Activated T-cell treated with anti-CD3 and anti-CD28 coated beads for 48 hours (primary cell): Measurements from ENCODE around the gene CD69.
"Not testable (repeated sequence)": the region's sequence is repeated elsewhere in the genome, so short reads cannot be mapped to it uniquely, and the experiment has no call there.

Experiments used
- DNase-seq: peaks from one replicate; pipeline ENCODE4 v3.0.0-alpha.2; 2020; ENCODE audit warnings: low read depth

The CD69 gene

DNA sequence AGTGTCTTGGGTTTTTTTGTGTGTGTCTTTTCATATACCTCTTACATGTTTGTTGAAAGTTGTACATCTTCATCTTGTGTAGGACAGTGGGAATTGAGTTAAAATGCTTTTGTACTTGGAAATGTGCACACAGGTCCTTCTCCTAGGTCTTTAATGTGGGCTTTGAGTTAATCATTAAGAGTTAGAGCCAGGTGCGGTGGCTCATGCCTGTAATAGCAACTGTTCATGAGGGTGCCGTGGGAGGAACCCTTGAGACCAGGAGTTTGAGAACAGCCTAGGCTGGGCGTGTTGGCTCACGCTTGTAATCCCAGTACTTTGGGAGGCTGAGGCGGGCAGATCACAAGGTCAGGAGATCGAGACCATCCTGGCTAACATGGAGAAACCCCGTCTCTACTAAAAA, 41.7 kb downstream of the CD69 start:
- DNase-seq, result no peak

DNA sequence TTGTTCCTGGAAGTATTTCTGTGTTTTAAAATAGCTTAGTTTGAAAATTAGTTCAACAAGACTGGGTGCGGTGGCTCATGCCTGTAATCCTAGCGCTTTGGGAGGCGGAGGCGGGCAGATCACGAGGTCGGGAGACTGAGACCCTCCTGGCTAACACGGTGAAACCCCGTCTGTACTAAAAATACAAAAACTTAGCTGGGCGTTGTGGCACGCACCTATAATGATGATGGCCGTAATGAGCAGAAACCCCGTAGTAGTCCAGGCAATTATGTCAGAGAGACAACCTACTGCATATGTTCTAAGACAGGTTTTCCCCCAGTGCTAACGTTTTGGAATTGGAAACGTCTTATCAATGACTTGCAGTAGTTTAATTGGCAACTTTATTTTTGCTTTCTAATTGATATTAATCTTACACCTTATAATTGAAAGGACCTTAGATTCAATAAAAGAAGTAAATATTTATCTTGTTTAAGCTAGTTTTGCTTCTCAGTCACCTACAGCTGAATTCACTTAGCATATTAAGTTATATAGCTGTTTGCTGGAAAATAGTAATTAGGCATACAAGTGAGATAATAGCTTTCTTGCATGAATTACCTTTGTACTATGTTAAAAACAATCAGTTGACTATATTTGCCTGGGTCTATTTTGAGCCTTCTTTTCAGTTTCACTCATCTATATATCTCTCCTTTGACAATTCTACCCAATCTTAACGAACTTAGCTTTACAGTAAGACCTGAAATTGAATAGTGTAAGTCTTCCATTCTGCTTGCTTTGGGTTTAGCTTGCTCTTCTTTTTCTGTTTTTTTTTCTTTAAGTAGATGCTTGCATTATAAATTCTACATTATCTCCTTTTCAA, 43.4 kb downstream of the CD69 start:
- DNase-seq, result no peak

DNA sequence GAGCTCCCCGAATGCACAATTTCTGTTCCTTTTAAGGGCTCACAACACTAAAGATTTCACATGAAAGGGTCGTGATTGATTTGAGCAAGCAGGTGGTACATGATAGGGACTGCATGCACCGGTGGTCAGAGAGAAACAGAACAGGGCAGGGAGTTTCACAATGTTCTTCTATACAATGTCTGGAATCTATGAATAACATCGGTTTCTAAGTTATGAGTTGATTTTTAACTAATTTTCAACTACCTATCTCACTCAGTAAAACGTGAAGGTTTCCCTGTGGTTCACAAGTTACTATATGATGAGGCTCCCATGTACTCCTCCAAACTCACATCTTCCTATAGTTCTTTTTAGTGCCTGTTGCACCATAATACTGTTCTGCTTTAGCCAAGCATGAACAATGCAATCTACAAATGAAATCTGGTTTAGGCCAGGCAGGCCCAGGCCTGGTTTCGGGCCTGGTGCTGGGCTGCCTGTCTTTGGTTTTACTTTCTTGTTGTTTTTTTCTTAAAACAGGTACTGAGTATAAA, 47.6 kb downstream of the CD69 start:
- DNase-seq, result not testable (repeated sequence)

DNA sequence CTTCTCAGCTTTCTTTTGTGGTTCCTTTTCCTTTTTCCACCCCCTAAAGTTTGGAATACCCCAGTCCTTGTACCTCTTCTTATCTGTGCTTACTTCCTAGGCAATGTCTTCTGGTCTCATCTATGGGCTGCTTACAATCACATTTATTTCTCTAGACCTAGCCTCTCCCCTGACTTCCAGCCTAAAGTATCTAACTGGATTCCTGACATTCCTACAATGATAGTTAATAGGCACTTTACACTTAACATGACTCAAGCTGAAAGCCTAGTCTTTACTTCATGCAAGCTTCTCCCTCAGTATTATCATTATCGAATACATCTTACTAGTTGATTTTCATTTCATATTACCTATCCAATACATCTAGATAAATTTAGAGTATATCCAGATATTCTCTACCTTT, 49.0 kb downstream of the CD69 start:
- DNase-seq, result no peak

DNA sequence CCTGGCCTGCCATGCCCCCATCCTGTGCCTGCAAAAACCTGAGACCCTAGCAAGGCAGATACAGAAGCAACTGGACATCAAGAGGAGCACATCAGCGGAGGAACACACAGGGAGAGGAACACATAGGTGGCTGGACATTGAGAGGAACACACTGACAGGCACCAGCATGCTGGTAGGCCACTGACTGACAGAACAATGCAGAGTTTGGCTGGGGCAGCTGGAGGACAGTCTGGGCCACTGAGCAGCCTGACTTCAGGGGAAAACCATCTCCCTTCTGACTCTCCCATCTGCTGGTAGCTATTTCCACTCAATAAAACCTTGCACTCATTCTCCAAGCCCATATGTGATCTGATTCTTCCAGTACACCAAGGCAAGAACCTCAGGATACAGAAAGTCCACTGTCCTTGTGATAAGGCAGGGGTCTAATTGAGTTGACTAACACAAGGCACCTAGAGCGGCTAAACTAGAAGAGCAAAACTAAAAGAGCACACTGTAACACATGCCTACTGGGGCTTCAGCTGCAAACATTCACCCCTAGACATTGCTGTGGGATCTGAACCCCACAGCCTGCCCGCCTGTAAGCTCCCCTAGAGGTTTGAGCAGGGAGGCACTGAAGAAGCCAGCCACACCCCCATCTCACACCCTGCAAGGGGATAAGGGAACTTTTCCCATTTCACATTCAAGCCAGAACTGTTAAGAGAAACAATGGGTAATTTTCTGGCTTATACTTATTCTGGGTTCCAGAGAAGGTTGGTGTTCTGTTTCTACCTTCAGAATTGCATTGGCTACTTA, 49.9 kb downstream of the CD69 start:
- DNase-seq, result no peak

DNA sequence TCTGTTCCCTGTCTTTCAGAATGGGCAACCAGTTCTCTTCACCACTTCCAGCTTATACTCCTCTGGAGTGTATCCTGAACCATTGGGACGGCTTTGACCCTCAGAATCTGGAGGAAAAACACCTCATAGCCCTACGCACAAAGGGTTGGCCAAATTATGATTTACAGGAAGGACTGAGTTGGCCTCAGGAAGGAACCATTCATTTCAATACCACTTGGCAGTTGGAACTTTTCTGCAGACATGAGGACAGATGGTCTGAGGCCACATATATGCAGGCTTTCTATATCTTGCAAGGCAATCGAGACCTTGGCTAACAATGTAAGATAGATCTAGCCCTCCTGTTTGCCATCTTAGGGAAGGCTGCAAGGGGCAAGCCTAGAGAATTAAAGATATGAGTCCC, 51.8 kb downstream of the CD69 start:
- no peak for DNase-seq

DNA sequence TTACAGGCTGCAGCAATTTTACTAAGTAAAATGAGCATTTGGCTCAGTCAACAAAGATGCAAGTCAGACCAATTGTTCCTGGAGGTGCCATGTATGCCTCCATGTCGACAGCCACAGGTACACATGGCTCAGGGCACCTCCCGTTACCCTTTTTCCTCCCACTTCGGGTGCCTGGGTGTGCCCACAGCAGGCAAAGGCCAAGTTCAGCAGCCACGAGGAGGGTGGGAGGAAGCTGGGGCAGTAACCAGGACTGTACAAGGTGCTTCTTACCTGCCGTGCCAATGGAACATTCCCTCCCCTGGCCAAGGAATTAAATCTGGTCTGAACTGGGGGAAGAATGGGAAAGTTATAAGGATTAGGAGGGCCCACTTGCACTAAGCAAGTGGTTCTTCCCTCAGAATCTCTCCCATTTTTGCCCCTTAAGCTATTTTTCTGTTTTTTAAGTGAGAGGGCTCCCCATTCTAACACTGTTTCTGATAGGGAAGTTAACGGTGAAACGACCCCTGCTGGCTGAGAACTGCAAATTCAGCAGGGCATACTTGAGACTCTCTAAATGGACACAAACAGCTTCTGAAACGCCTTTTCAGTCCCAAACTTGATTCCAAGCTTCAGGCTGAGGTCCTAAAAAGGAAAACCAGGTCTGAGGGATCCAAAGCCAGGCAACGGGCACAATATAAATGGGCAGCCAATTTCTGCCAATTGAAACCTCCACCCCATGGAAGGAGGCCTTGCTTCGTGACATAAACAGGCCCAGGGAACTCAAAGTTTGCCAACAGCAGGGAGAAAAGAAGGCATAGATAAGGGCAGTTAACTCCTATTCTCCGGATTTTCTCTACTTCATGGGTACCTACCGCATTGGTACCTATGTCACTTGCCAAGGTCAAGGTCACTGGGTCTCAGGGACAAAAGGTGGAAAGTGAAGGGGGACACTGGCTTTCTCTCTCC, 52.6 kb downstream of the CD69 start:
- peak; percentile 45 for DNase-seq

DNA sequence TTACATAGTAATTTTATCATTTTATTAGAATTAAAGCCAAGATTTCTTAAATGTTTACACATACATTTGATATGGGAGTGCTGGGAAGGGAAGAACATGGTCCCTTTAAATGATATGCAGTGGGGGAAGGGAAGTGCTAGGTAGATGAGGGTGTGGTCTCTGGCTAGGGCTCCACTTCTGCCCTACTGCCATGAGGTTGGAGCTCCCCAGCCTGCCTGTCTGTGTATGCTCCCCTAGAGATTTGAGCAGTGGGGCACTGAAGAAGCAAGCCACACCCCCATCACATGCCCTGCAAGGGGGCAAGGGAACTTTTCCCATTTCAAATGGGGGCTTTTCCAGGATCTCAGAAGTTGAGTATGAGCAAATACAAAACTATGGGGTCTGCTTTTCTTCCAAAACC, 53.3 kb downstream of the CD69 start:
- no peak for DNase-seq

DNA sequence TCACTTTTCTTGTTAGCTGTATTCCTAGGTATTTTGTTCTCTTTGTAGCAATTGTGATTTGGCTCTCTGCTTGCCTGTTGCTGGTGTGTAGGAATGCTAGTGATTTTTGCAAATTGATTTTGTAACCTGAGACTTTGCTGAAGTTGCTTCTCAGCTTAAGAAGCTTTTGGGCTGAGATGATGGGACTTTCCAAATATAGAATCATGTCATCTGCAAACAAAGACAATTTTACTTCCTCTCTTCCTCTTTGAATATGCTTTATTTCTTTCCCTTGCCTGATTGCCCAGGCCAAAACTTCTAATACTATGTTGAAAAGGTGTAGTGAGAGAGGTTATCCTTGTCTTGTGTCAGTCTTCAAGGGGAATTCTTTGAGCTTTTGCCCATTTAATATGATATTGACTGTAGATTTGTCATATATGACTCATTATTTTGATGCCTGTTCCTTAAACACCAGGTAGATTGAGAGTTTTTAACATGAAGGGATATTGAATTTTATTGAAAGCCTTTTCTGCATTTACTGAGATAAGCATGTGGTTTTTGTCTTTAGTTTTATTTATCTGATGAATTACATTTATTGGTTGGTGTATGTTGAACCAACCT, 54.5 kb downstream of the CD69 start:
- no peak for DNase-seq

DNA sequence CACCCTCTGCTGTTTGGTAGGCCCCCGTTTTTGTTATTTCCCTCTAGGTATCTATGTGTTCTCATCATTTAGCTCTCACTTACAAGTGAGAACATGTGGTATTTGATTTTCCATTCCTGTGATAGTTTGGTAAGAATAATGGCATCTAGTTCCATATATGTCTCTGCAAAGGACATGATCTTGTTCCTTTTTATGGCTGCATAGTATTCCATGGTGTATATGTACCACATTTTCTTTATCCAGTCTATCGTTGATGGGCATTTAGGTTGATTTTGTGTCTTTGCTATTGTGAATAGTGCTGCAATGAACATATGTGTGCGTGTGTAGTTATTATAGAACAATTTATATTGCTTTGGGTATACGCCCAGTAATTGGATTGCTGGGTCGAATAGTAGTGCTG, 56.1 kb downstream of the CD69 start:
- not testable (repeated sequence) for DNase-seq
